ENCODE results near the gene CLIC1.

The CLIC1 gene

GRCh38 chr6:31740397-31741223, 4.3 kb upstream of the CLIC1 start:
- DNase-seq (ENCODE audit: insufficient read length, low spot score) (peak; percentile 44), FAIRE-seq (peak; percentile 37)

GRCh38 chr6:31739639-31740396, 3.5 kb upstream of the CLIC1 start, which contains the start of gene MSH5:
MSH5 (plus strand) TSS chr6:31740005; CDS start chr6:31740467, 462 bp downstream.
- peak; percentile 96 for FAIRE-seq
- DNase-seq (ENCODE audit: insufficient read length, low spot score) = peak; percentile 83

GRCh38 chr6:31737991-31738979, 2.0 kb upstream of the CLIC1 start:
- DNase-seq (ENCODE audit: insufficient read length, low spot score) (peak; percentile 46), FAIRE-seq (peak; percentile 90)

- FAIRE-seq (no peak), DNase-seq (ENCODE audit: insufficient read length, low spot score) (no peak)
Observed at GRCh38 chr6:31737315-31737990, 1.1 kb upstream of the CLIC1 start.

- FAIRE-seq (no peak), DNase-seq (ENCODE audit: insufficient read length, low spot score) (no peak)
Observed at GRCh38 chr6:31736768-31737314, 511 bp upstream of the CLIC1 start.

GRCh38 chr6:31734821-31735406, 1.4 kb downstream of the CLIC1 start:
- DNase-seq (ENCODE audit: insufficient read length, low spot score) (peak; percentile 61), FAIRE-seq (peak; percentile 74)

- FAIRE-seq = no peak
- no peak for DNase-seq (ENCODE audit: insufficient read length, low spot score)
Observed at GRCh38 chr6:31734247-31734820, 2.0 kb downstream of the CLIC1 start.

- no peak for FAIRE-seq
- DNase-seq (ENCODE audit: insufficient read length, low spot score) = no peak
Observed at GRCh38 chr6:31733734-31734133, 2.6 kb downstream of the CLIC1 start.

GRCh38 chr6:31732029-31732428, 4.3 kb downstream of the CLIC1 start:
- no peak for FAIRE-seq
- DNase-seq (ENCODE audit: insufficient read length, low spot score) = no peak

- DNase-seq (ENCODE audit: insufficient read length, low spot score) (no peak), FAIRE-seq (no peak)
Observed at GRCh38 chr6:31730631-31731086, 5.7 kb downstream of the CLIC1 start.

GRCh38 chr6:31729979-31730630, 6.2 kb downstream of the CLIC1 start:
- DNase-seq (ENCODE audit: insufficient read length, low spot score) (peak; percentile 44), FAIRE-seq (peak; percentile 18)

GRCh38 chr6:31729515-31729978, 6.8 kb downstream of the CLIC1 start:
- peak; percentile 61 for DNase-seq (ENCODE audit: insufficient read length, low spot score)
- FAIRE-seq = peak; percentile 80

GRCh38 chr6:31728767-31729514, 7.4 kb downstream of the CLIC1 start, which contains the start of gene DDAH2:
DDAH2 (minus strand) TSS chr6:31729299; CDS start chr6:31729161, 138 bp downstream.
- peak; percentile 21 for FAIRE-seq
- no peak for DNase-seq (ENCODE audit: insufficient read length, low spot score)

- FAIRE-seq = no peak
- no peak for DNase-seq (ENCODE audit: insufficient read length, low spot score)
Observed at GRCh38 chr6:31727717-31728671, 8.3 kb downstream of the CLIC1 start.

GRCh38 chr6:31727034-31727716, 9.2 kb downstream of the CLIC1 start:
- DNase-seq (ENCODE audit: insufficient read length, low spot score) (peak; percentile 80), FAIRE-seq (peak; percentile 91)
